OCI-LY3 (cell line): Measurements from ENCODE around the gene MEPCE.

Experiments
- H2AFZ ChIP-seq: fragments of 200-600, 300-600 bp; shearing (Covaris generic); 2 replicates; pipeline ENCODE4 v1.6.0; 2014; ENCODE audit warnings: antibody characterized with exemption, low read depth, low read length
- H3K27ac ChIP-seq: fragments of 200-600, 300-600 bp; sonication (generic); 2 replicates; pipeline ENCODE4 v1.5.1; 2014; ENCODE audit warnings: mild to moderate bottlenecking, low read length, moderate library complexity, mixed read lengths
- H3K27me3 ChIP-seq: fragments of 200-600, 300-600 bp; sonication (generic); 2 replicates; pipeline ENCODE4 v1.6.1; 2014; ENCODE audit warnings: low read depth, low read length, mixed read lengths
- H3K36me3 ChIP-seq: fragments of 200-600, 300-600 bp; sonication (generic); replicated peaks from 2 replicates; pipeline ENCODE3; 2014; ENCODE audit warnings: low read depth, low read length, mixed read lengths
- H3K4me1 ChIP-seq: fragments of 300-600, 200-600 bp; sonication (generic); 2 replicates; pipeline ENCODE4 v1.6.1; 2014; ENCODE audit warnings: low read length, mixed read lengths
- H3K4me2 ChIP-seq: fragments of 200-600, 300-600 bp; sonication (generic); 2 replicates; pipeline ENCODE4 v1.6.1; 2014; ENCODE audit warnings: low read length, mixed read lengths
- H3K4me3 ChIP-seq: fragments of 300-600, 200-600 bp; sonication (generic); 2 replicates; pipeline ENCODE4 v1.5.1; 2014; ENCODE audit warnings: antibody characterized with exemption, mild to moderate bottlenecking, low read length, moderate library complexity
- H3K79me2 ChIP-seq: fragments of 300-600, 200-600 bp; shearing (Covaris generic); 2 replicates; pipeline ENCODE4 v1.6.1; 2014; ENCODE audit warnings: mild to moderate bottlenecking, low read length, mixed read lengths
- H3K9ac ChIP-seq: fragments of 300-600, 200-600 bp; shearing (Covaris generic); 2 replicates; pipeline ENCODE4 v1.6.0; 2014; ENCODE audit warnings: mild to moderate bottlenecking, low read length, moderate library complexity
- H3K9me3 ChIP-seq: fragments of 200-600, 300-600 bp; shearing (Covaris generic); 2 replicates; pipeline ENCODE4 v1.6.1; 2014; ENCODE audit warnings: low read length, mixed read lengths; ENCODE audit not compliant: insufficient read depth
- H4K20me1 ChIP-seq: fragments of 200-600, 300-600 bp; sonication (generic); 2 replicates; pipeline ENCODE4 v1.6.1; 2016; ENCODE audit warnings: low read length, mixed read lengths; ENCODE audit not compliant: insufficient read depth
- CTCF ChIP-seq: fragments of 200-600, 300-600 bp; sonication (generic); IDR thresholded peaks from 2 replicates; pipeline ENCODE4 v1.5.1; 2014; ENCODE audit warnings: antibody characterized with exemption, low read length, low read depth
- EZH2phosphoT487 ChIP-seq: fragments of 200-600 bp; shearing (Covaris generic); IDR thresholded peaks from 2 replicates; pipeline ENCODE4 v1.6.1; 2018; ENCODE audit warnings: antibody characterized with exemption, mixed run types, low read depth

MEPCE gene

DNA sequence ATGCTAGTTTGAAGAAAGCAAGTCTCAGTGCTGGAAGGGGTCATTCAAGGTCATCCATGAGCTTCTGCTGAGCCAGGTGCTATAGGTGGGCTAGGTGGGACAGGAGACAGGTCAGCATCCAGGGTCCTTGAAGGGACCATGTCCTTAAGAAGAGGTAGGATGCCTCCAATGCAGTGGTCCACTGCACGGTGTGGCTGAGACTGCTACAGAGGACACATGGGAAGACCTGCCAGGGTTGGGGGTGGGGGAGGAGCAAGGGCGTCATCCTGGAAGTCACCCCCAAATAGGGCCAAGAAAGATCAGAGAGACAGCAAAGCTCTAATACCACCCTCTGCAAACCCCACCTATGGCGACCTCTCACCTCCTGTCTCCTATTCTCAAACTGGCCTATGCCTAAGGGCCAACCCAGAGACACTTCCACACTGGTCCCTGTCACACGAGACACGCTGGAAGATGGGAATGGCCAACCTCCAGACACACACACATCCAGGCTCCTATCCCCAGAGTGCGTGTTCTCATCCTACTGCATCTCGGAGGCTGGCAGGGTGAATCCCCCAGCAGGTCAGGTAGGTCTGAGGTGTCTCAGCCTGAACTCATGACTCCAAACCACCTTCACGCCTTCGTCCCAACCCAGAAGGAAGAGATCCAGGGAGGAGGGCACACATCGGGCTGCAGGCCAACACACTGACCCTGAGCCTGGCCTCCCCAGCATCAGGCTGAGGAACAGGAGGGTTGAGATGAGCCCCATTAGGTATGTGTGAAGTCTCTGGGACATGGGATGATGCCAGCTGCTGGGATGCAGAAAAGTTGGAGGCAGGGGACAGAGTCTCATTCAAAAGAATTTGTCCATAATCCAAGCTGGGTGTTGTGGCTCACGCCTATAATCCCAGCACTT is 12.3 kb downstream of the MEPCE start:
- Histone ChIP-seq H3K36me3 (no peaks in the 10 kb centered on the region), H4K20me1 (no peaks in the 10 kb centered on the region), H3K27me3 (no peaks in the 10 kb centered on the region), H3K9ac (no peak overlapping the region), H3K27ac (no peak overlapping the region), H3K4me2 (no peak overlapping the region), H3K9me3 (no peaks in the 10 kb centered on the region), H2AFZ (no peak overlapping the region), H3K4me3 (no peak overlapping the region), H3K4me1 (peaks cover 12% of the 10 kb centered on the region), H3K79me2 (no peaks in the 10 kb centered on the region)
- TF ChIP-seq EZH2phosphoT487 = no peak
- TF ChIP-seq CTCF = no peak

DNA sequence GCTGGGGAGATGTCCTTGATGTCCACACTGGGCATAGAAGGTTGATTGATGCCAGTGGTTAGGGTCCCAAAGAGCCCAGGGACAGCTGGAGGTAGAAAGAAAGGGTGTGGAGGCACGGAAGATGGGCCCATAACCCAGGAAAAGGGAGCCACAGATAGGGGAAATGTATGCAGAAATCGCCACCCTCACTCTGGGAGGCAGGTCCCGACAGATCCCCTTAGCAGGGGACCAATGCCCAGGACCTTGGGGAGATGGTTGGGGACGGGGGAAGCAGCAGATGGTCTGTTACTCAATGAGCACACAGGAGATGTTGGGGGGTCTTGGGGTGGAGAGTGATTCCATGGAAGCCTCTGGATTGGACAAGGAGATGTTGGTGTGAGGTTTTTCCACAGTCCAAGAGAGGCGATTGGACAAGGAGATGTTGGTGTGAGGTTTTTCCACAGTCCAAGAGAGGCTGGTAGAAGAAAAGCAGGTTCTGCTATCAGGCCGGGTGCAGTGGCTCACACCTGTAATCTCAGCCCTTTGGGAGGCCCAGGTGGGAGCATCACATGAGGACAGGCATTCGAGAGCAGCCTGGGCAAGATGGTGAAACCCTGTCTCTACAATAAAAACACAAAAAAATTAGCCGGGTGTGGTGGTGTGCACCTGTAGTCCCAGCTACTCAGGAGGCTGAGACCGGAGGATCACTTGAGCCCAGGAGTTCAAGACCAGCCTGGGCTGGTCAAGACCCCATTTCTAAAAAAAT is 13.6 kb downstream of the MEPCE start:
- Histone ChIP-seq H3K79me2 (no peaks in the 10 kb centered on the region), H3K4me2 (no peak overlapping the region), H3K36me3 (no peaks in the 10 kb centered on the region), H3K4me1 (peaks cover 7% of the 10 kb centered on the region), H3K27me3 (no peaks in the 10 kb centered on the region), H2AFZ (no peak overlapping the region), H3K4me3 (no peak overlapping the region), H3K27ac (no peak overlapping the region), H3K9me3 (no peaks in the 10 kb centered on the region), H3K9ac (no peak overlapping the region), H4K20me1 (no peaks in the 10 kb centered on the region)
- no peak for TF ChIP-seq EZH2phosphoT487

DNA sequence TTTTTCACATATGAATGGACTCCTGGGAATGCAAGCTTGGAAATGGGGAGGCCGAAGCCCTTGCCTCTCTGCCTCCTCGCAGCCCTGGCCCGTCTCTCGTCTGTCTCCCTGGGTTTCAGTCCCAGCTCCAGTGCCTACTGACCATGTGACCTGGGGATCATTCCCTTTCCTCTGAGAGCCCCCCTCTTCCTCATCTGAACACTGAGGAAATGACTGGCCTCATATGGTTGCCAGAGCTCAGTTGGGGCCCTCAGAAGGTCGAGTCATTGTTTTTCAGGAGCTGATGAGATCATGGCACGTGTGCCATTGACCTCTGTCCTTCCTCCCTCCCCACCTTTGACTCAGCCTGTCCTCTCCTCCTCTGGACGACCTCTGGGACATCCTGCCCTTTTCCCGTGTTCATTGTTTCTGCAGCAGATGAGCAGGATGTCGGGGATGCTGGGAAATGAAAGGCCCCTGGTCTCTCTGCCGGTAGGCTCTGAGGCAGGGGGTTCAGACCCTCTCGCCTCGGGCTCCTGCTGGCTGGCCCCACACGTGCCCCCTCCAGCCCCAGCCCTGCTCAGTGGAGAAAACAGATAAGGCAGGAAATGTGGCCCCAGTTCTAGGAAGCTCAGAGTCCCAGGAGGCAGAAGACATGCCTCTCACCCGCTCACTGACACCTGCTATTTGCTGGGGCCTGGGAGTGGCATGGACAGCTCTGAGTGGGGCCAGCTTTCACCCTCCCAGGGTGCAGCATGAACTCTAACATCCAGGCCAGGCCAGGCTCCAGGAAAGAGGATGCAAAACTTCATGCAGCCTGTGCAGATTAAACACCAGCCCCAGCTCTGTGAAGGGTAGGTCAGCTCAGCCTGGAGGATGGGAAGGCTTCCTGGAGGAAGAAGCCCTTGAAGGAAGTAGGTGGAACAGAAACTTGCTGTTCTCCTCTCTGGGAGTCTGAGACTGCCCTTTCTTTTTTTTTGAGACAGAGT is 15.0 kb downstream of the MEPCE start:
- Histone ChIP-seq H3K9ac (no peak overlapping the region), H2AFZ (no peak overlapping the region; the same call in 1 of the 2 replicates), H3K9me3 (no peaks in the 10 kb centered on the region)

More for the DNA sequence above, 15.0 kb downstream of the MEPCE start:
- TF ChIP-seq EZH2phosphoT487 = no peak
- no peak for TF ChIP-seq CTCF
- Histone ChIP-seq H3K4me2 (no peak overlapping the region), H3K4me1 (peaks cover 7% of the 10 kb centered on the region), H3K4me3 (no peak overlapping the region), H3K36me3 (no peaks in the 10 kb centered on the region), H3K27me3 (no peaks in the 10 kb centered on the region), H3K27ac (no peak overlapping the region), H3K79me2 (no peaks in the 10 kb centered on the region), H4K20me1 (no peaks in the 10 kb centered on the region)
